ENCODE results near the gene FBXL22. TPM values are rescaled to one million over a fixed set of nuclear protein-coding genes. Genes with fewer than 3 reads are reported as not detected.
A peak's percentile ranks its signal among the peaks of the same experiment; 100 is the strongest.

Gene FBXL22
- total RNA-seq, 1 experiment from 2014 or later, result 0.71 TPM

- no TSS peak for BruUV-seq (replicated peaks)
- H3K4me1 Mint-ChIP-seq (ENCODE audit: low read depth, unreplicated experiment), result peaks cover 8% of the 10 kb centered on the region
- H3K27ac Mint-ChIP-seq (ENCODE audit: unreplicated experiment), result peak overlapping the region; percentile 24
- no peaks in the 10 kb centered on the region for H3K27me3 Mint-ChIP-seq (ENCODE audit: unreplicated experiment)
- TF ChIP-seq, protein P1, sequence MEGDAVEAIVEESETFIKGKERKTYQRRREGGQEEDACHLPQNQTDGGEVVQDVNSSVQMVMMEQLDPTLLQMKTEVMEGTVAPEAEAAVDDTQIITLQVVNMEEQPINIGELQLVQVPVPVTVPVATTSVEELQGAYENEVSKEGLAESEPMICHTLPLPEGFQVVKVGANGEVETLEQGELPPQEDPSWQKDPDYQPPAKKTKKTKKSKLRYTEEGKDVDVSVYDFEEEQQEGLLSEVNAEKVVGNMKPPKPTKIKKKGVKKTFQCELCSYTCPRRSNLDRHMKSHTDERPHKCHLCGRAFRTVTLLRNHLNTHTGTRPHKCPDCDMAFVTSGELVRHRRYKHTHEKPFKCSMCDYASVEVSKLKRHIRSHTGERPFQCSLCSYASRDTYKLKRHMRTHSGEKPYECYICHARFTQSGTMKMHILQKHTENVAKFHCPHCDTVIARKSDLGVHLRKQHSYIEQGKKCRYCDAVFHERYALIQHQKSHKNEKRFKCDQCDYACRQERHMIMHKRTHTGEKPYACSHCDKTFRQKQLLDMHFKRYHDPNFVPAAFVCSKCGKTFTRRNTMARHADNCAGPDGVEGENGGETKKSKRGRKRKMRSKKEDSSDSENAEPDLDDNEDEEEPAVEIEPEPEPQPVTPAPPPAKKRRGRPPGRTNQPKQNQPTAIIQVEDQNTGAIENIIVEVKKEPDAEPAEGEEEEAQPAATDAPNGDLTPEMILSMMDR (IDR thresholded peaks at IDR 0.05; ENCODE audit: unreplicated experiment), result no peak
- no peak for DNase-seq
- intact Hi-C loops (cut with micrococcal nuclease; ENCODE audit: unreplicated experiment), result no loop called here
- H3K9me3 Mint-ChIP-seq (ENCODE audit: low read depth, unreplicated experiment), result no peaks in the 10 kb centered on the region
- no peak overlapping the region for H3K4me3 Mint-ChIP-seq (ENCODE audit: low read depth, unreplicated experiment)
- H3K36me3 Mint-ChIP-seq (ENCODE audit: insufficient read depth, unreplicated experiment), result peaks cover 37% of the 10 kb centered on the region
- CTCF ChIA-PET, result interaction anchor here (0.5 kb wide), 1 partner anchor 218 kb away, joined by 9 read pairs; no protein-coding TSS in a partner anchor
These were observed 3.2 kb upstream of the FBXL22 start for GRCh38 chr15:63593705-63594671.

DNA sequence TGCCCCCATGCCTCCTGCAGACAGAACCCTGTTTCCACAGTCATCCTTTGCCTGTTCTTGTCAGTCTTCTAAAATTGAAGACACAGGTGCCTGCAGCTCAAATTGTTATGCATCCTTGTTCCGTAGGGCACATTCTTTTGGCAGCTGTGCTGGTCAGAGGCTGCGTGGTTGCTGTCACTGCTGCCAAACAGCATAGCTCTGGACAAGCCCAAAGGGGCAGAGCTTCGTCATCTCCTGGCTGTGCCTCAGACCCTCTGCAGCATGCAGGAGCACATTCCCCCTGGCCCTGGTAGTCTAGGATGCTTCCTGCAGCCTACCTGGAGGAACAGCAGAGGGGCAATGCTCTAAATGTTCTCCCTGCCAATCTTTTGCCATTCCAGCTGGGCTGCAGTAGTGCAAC, 2.1 kb upstream of the FBXL22 start:
- no peak for DNase-seq
- TF ChIP-seq, protein P1 (IDR thresholded peaks at IDR 0.05; ENCODE audit: unreplicated experiment), result no peak
- Mint-ChIP-seq H3K4me1 (ENCODE audit: low read depth, unreplicated experiment) (peaks cover 19% of the 10 kb centered on the region), H3K4me3 (ENCODE audit: low read depth, unreplicated experiment) (no peak overlapping the region), H3K27me3 (ENCODE audit: unreplicated experiment) (no peaks in the 10 kb centered on the region), H3K9me3 (ENCODE audit: low read depth, unreplicated experiment) (no peaks in the 10 kb centered on the region), H3K27ac (ENCODE audit: unreplicated experiment) (peak overlapping the region; percentile 24), H3K36me3 (ENCODE audit: insufficient read depth, unreplicated experiment) (peaks cover 39% of the 10 kb centered on the region)
- CTCF ChIA-PET, result no interaction called here
- no TSS peak for BruUV-seq (replicated peaks)
- intact Hi-C loops (cut with micrococcal nuclease; ENCODE audit: unreplicated experiment), result no loop called here

GRCh38 chr15:63595688-63596087, 1.5 kb upstream of the FBXL22 start:
- no peak for DNase-seq
- no TSS peak for BruUV-seq (replicated peaks)
- Mint-ChIP-seq H3K4me1 (ENCODE audit: low read depth, unreplicated experiment) (peaks cover 21% of the 10 kb centered on the region), H3K9me3 (ENCODE audit: low read depth, unreplicated experiment) (no peaks in the 10 kb centered on the region), H3K4me3 (ENCODE audit: low read depth, unreplicated experiment) (no peak overlapping the region), H3K36me3 (ENCODE audit: insufficient read depth, unreplicated experiment) (peaks cover 45% of the 10 kb centered on the region), H3K27me3 (ENCODE audit: unreplicated experiment) (no peaks in the 10 kb centered on the region), H3K27ac (ENCODE audit: unreplicated experiment) (no peak overlapping the region)
- CTCF ChIA-PET, result interaction anchor here (0.6 kb wide), 1 partner anchor 1689 kb away, joined by 4 read pairs; no protein-coding TSS in a partner anchor
- TF ChIP-seq, protein P1 (IDR thresholded peaks at IDR 0.05; ENCODE audit: unreplicated experiment), result no peak
- intact Hi-C loops (cut with micrococcal nuclease; ENCODE audit: unreplicated experiment), result no loop called here

GRCh38 chr15:63596676-63597037, 530 bp upstream of the FBXL22 start:
- TF ChIP-seq, protein P1 (IDR thresholded peaks at IDR 0.05; ENCODE audit: unreplicated experiment), result no peak
- intact Hi-C loops (cut with micrococcal nuclease; ENCODE audit: unreplicated experiment), result no loop called here
- Mint-ChIP-seq H3K27ac (ENCODE audit: unreplicated experiment) (no peak overlapping the region), H3K36me3 (ENCODE audit: insufficient read depth, unreplicated experiment) (peaks cover 51% of the 10 kb centered on the region), H3K9me3 (ENCODE audit: low read depth, unreplicated experiment) (no peaks in the 10 kb centered on the region), H3K27me3 (ENCODE audit: unreplicated experiment) (no peaks in the 10 kb centered on the region), H3K4me3 (ENCODE audit: low read depth, unreplicated experiment) (no peak overlapping the region), H3K4me1 (ENCODE audit: low read depth, unreplicated experiment) (peaks cover 21% of the 10 kb centered on the region)
- DNase-seq, result no peak
- BruUV-seq (replicated peaks), result no TSS peak
- CTCF ChIA-PET, result interaction anchor here (0.6 to 0.7 kb wide), 2 partner anchors 8 to 799 kb away, joined by 3 read pairs; no protein-coding TSS in a partner anchor

Data from Calu3 (cell line).